ENCODE data around the gene EXTL1.

GRCh38 chr1:26058052-26058595 lies 36.5 kb downstream of the EXTL1 start:
- TF ChIP-seq POLR2A (IDR thresholded peaks at IDR 0.05) (no peak), CTCF (IDR thresholded peaks at IDR 0.05) (no peak), POLR2AphosphoS5 (IDR thresholded peaks at IDR 0.05; ENCODE audit: insufficient read depth in 1 of 2, low read depth in 1 of 2) (no peak)

All from vagina (tissue), 2 donors.